ENCODE data around the gene SLIT3.

Gene SLIT3

GRCh38 chr5:168917947-168918600 lies 382.9 kb downstream of the SLIT3 start:
- no peak for TF ChIP-seq CTCF (IDR thresholded peaks at IDR 0.05; ENCODE audit: low read depth, low read length)
- no peaks in the 10 kb centered on the region for H3K27me3 ChIP-seq

DNA sequence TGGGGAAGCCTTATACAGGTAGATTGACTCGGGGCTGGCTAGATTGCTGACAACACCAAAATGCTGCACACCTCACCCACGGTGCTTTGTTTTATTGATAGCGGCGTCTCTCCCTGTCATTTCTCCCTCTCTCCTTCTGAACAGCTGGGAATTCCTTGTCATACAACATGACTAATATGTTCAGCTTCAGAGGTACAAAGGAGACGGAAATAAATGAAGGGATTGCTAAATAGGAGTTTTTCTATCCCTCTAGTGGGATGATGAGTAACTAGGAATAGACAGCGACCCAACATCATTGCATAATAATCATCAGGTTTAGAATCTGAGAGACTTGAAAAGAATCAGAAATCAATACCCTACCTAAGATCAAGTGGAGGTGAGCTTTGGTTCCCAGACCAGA lies 384.1 kb downstream of the SLIT3 start:
- no peak for TF ChIP-seq CTCF (IDR thresholded peaks at IDR 0.05; ENCODE audit: low read depth, low read length)
- Histone ChIP-seq H3K4me1 (peaks cover 36% of the 10 kb centered on the region), H3K27me3 (no peaks in the 10 kb centered on the region), H3K4me3 (ENCODE audit: low read depth, low read length) (no peak overlapping the region), H3K36me3 (no peaks in the 10 kb centered on the region), H3K9me3 (no peaks in the 10 kb centered on the region)
- no peak for DNase-seq

More at GRCh38 chr5:168917947-168918600, 382.9 kb downstream of the SLIT3 start:
- Histone ChIP-seq H3K36me3 (no peaks in the 10 kb centered on the region), H3K9me3 (no peaks in the 10 kb centered on the region), H3K4me1 (peaks cover 36% of the 10 kb centered on the region), H3K4me3 (ENCODE audit: low read depth, low read length) (no peak overlapping the region)
- no peak for DNase-seq

GRCh38 chr5:168916266-168916665 lies 384.7 kb downstream of the SLIT3 start:
- no peak overlapping the region for H3K4me3 ChIP-seq (ENCODE audit: low read depth, low read length)
- no peaks in the 10 kb centered on the region for H3K27me3 ChIP-seq
- no peak for TF ChIP-seq CTCF (IDR thresholded peaks at IDR 0.05; ENCODE audit: low read depth, low read length)
- no peaks in the 10 kb centered on the region for H3K9me3 ChIP-seq
- H3K4me1 ChIP-seq: peaks cover 38% of the 10 kb centered on the region
- peak; percentile 80 for DNase-seq
- no peaks in the 10 kb centered on the region for H3K36me3 ChIP-seq

DNA sequence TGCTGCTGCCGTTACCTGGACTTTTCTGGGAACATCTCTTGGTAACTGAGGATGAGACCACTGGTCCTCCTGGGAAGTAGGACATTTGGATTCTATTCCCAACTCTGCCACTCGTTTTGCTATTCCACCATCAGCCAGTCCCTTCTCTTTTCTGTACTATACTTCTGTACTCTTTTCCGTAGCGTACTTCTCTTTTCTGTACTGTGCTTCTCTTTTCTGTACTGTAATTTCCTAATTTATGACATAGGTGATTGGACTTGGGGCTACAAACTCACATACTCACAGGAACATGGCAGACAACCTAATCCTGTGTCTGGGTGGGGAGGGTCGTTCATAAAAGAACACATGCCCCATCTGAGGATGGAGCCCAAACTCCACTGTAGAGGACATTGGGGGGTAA lies 386.4 kb downstream of the SLIT3 start:
- no peaks in the 10 kb centered on the region for H3K27me3 ChIP-seq
- H3K4me1 ChIP-seq: peaks cover 44% of the 10 kb centered on the region
- H3K4me3 ChIP-seq (ENCODE audit: low read depth, low read length): no peak overlapping the region
- DNase-seq: no peak
- no peak for TF ChIP-seq CTCF (IDR thresholded peaks at IDR 0.05; ENCODE audit: low read depth, low read length)
- no peaks in the 10 kb centered on the region for H3K36me3 ChIP-seq
- H3K9me3 ChIP-seq: no peaks in the 10 kb centered on the region

DNA sequence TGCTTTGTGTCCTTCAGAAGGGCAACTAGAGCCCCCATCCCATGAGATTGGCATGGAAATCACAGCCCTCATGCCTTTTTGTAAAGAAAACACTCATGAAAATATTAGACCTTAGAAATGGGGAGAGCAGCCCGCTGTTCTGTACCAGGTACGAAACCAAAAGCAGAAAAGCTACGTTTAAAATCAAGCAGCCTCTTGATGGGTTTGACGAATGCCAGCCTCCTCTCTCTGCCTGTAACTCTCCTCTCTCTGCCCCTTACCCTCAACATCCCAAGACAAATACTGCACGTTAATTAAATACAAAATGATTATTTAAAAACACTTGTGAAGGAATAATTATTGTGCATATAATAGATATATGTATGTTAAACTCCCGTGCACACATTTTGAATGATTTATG lies 390.1 kb downstream of the SLIT3 start:
- Histone ChIP-seq H3K9me3 (no peaks in the 10 kb centered on the region), H3K4me3 (ENCODE audit: low read depth, low read length) (no peak overlapping the region), H3K4me1 (peaks cover 19% of the 10 kb centered on the region), H3K27me3 (no peaks in the 10 kb centered on the region), H3K36me3 (no peaks in the 10 kb centered on the region)
- TF ChIP-seq CTCF (IDR thresholded peaks at IDR 0.05; ENCODE audit: low read depth, low read length): no peak
- no peak for DNase-seq

GRCh38 chr5:168908207-168908606 lies 392.7 kb downstream of the SLIT3 start:
- no peak for DNase-seq
- no peaks in the 10 kb centered on the region for H3K9me3 ChIP-seq
- H3K27me3 ChIP-seq: no peaks in the 10 kb centered on the region
- no peak overlapping the region for H3K4me3 ChIP-seq (ENCODE audit: low read depth, low read length)
- H3K4me1 ChIP-seq: peaks cover 10% of the 10 kb centered on the region
- no peaks in the 10 kb centered on the region for H3K36me3 ChIP-seq
- TF ChIP-seq CTCF (IDR thresholded peaks at IDR 0.05; ENCODE audit: low read depth, low read length): no peak

All from BE2C (cell line).